HFF-Myc (cell line): ENCODE results near the gene PRPF4.
"Not testable (repeated sequence)": the region's sequence is repeated elsewhere in the genome, so short reads cannot be mapped to it uniquely, and the experiment has no call there.

Experiments used
- DNase-seq: peaks from one replicate; pipeline ENCODE4 v3.0.0-alpha.2; 2011; ENCODE audit warnings: low read depth; ENCODE audit errors: extremely low read depth
- H3K4me3 ChIP-seq: replicated peaks from 2 replicates; pipeline ENCODE4 v1.5.1; 2011; ENCODE audit warnings: low read depth, mild to moderate bottlenecking, control low read depth, low read length
- CTCF ChIP-seq: IDR thresholded peaks from 2 replicates; pipeline ENCODE4 v1.5.1; 2012; ENCODE audit warnings: mild to moderate bottlenecking, low read depth, low read length, control low read depth; ENCODE audit errors: missing control alignments

Gene PRPF4

GRCh38 chr9:113275157-113276131, at the start of gene PRPF4, which contains the start of gene CDC26:
TSS of gene PRPF4 (plus strand) at chr9:113275658. CDS start at chr9:113275744, 86 bp downstream.
TSS of gene CDC26 (minus strand) at chr9:113275572. CDS start at chr9:113272507, 3,065 bp downstream.
- no peak for TF ChIP-seq CTCF
- DNase-seq, result peak; percentile 95

GRCh38 chr9:113227436-113227835, 48.0 kb upstream of the PRPF4 start:
- no peak for TF ChIP-seq CTCF
- DNase-seq, result no peak
- H3K4me3 ChIP-seq, result no peak overlapping the region

More at GRCh38 chr9:113275157-113276131, at the start of gene PRPF4, which contains the start of gene CDC26:
- H3K4me3 ChIP-seq, result peak within 1 kb of the TSS; percentile 63

- TF ChIP-seq CTCF, result no peak
- H3K4me3 ChIP-seq, result no peak overlapping the region
- no peak for DNase-seq
These were observed 47.3 kb upstream of the PRPF4 start for GRCh38 chr9:113228130-113228665.

GRCh38 chr9:113231701-113232100, 43.8 kb upstream of the PRPF4 start:
- no peak for TF ChIP-seq CTCF
- DNase-seq, result no peak
- H3K4me3 ChIP-seq, result no peak overlapping the region

GRCh38 chr9:113235701-113236255, 39.7 kb upstream of the PRPF4 start:
- not testable (repeated sequence) for DNase-seq, H3K4me3 ChIP-seq

- H3K4me3 ChIP-seq, result no peak overlapping the region
- TF ChIP-seq CTCF, result no peak
- no peak for DNase-seq
These were observed 38.4 kb upstream of the PRPF4 start for GRCh38 chr9:113237026-113237425.

GRCh38 chr9:113238202-113238858, 37.1 kb upstream of the PRPF4 start:
- no peak for TF ChIP-seq CTCF
- DNase-seq, result no peak
- no peak overlapping the region for H3K4me3 ChIP-seq
